Measurements from ENCODE around the gene PIP4K2A.
"Not testable (repeated sequence)": the region's sequence is repeated elsewhere in the genome, so short reads cannot be mapped to it uniquely, and the experiment has no call there.

The PIP4K2A gene

GRCh38 chr10:22692119-22692518 is 22.3 kb downstream of the PIP4K2A start:
- not testable (repeated sequence) for DNase-seq

GRCh38 chr10:22690614-22691431 is 23.6 kb downstream of the PIP4K2A start:
- DNase-seq: peak in 1 of 2 experiments; percentile 32

GRCh38 chr10:22690158-22690557 is 24.2 kb downstream of the PIP4K2A start:
- no peak for DNase-seq

- DNase-seq: no peak
Measured at GRCh38 chr10:22686347-22686746, 28.0 kb downstream of the PIP4K2A start.

- DNase-seq: no peak
Measured at GRCh38 chr10:22685926-22686325, 28.5 kb downstream of the PIP4K2A start.

- DNase-seq: no peak
Measured at GRCh38 chr10:22684699-22685098, 29.7 kb downstream of the PIP4K2A start.

- DNase-seq: no peak
Measured at GRCh38 chr10:22683140-22683389, 31.3 kb downstream of the PIP4K2A start.

GRCh38 chr10:22682237-22683139 is 31.9 kb downstream of the PIP4K2A start:
- no peak for DNase-seq

GRCh38 chr10:22681783-22682183 is 32.6 kb downstream of the PIP4K2A start:
- peak in 1 of 2 experiments; percentile 37 for DNase-seq

GRCh38 chr10:22681301-22681700 is 33.1 kb downstream of the PIP4K2A start:
- no peak for DNase-seq

- DNase-seq: no peak
Measured at GRCh38 chr10:22679608-22680007, 34.8 kb downstream of the PIP4K2A start.

GRCh38 chr10:22677333-22677732 is 37.0 kb downstream of the PIP4K2A start:
- no peak for DNase-seq

- no peak for DNase-seq
Measured at GRCh38 chr10:22676435-22676834, 37.9 kb downstream of the PIP4K2A start.

- no peak for DNase-seq
Measured at GRCh38 chr10:22674573-22674930, 39.8 kb downstream of the PIP4K2A start.

GRCh38 chr10:22673785-22674572 is 40.4 kb downstream of the PIP4K2A start:
- no peak for DNase-seq

GRCh38 chr10:22673091-22673392 is 41.3 kb downstream of the PIP4K2A start:
- DNase-seq: no peak

- no peak for DNase-seq
Measured at GRCh38 chr10:22672319-22673090, 41.9 kb downstream of the PIP4K2A start.

GRCh38 chr10:22670788-22671187 is 43.6 kb downstream of the PIP4K2A start:
- no peak for DNase-seq

GRCh38 chr10:22669163-22669711 is 45.1 kb downstream of the PIP4K2A start:
- DNase-seq: no peak

GRCh38 chr10:22667093-22667480 is 47.3 kb downstream of the PIP4K2A start:
- no peak for DNase-seq

GRCh38 chr10:22666287-22667092 is 47.9 kb downstream of the PIP4K2A start:
- peak in 1 of 2 experiments; percentile 25 for DNase-seq

- no peak for DNase-seq
Measured at GRCh38 chr10:22665329-22665728, 49.0 kb downstream of the PIP4K2A start.

Data from SHP77 (cell line).